GM18907 (cell line): Measurements from ENCODE around the gene OBSCN.

Experiments
- ATAC-seq: cut with Tn5 transposase; IDR thresholded peaks from one replicate; pipeline ENCODE4 v1.9.1; 2021; ENCODE audit warnings: mild to moderate bottlenecking, moderate library complexity; ENCODE audit not compliant: unreplicated experiment

Gene OBSCN

GRCh38 chr1:228337711-228338520 is 130.1 kb downstream of the OBSCN start:
- ATAC-seq: no peak

- no peak for ATAC-seq
These were observed 130.7 kb downstream of the OBSCN start for GRCh38 chr1:228338521-228339051.

- no peak for ATAC-seq
These were observed 131.3 kb downstream of the OBSCN start for GRCh38 chr1:228339059-228339704.

- ATAC-seq: no peak
These were observed 132.2 kb downstream of the OBSCN start for GRCh38 chr1:228339766-228340685.

- no peak for ATAC-seq
These were observed 133.0 kb downstream of the OBSCN start for GRCh38 chr1:228340686-228341449.

- no peak for ATAC-seq
These were observed 133.6 kb downstream of the OBSCN start for GRCh38 chr1:228341450-228341813.

- ATAC-seq: no peak
These were observed 134.2 kb downstream of the OBSCN start for GRCh38 chr1:228341814-228342626.

DNA sequence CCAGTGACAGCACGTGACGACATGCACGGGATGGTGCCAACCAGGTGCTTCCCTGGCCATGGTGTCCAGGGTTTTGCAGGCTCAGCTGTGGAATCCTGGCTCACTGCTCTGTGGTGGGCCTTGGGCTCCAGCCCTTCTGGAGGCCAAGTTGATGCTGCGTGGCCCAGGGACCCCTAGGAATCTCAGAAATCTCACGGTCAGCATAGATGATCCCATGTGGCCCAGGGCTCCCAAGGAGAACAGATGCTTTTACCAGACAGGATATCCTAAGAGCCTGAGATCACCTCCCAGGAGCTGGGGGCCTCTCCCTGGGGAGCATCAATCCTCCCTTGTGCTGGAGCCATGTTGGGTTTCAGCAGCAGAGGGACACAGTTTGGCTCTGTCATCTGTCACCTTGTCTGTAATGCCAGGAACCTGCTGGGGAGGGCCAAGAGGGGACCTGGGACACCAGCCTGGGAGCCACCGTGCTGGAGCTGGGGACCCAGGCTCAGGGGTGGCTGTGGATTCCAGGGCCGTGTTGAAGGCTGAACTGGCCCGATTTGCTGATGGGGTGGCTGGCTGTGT is 134.9 kb downstream of the OBSCN start:
- no peak for ATAC-seq

DNA sequence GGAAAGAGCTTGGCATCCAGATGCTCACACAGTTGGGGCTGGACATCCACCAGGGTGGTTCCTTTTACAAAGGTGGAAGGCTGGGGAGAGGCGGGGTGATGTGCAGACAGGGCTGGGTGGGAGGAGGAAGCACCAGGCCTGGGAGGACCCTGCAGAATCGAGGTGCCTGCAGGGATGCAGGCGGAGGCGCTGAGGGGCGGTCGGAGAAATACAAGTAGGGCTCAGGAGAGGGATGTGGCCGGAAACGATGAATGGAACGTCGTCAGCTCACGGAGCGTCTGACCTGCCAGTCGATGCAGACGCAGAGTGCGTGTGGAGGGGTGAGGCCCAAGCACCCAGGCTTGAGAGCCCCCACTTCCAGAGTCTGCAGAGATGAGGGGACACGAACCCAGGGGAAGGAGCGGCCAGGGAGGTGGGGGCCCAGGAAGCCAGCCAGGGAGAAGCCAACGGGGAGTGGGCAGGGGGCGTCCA is 135.4 kb downstream of the OBSCN start:
- no peak for ATAC-seq

DNA sequence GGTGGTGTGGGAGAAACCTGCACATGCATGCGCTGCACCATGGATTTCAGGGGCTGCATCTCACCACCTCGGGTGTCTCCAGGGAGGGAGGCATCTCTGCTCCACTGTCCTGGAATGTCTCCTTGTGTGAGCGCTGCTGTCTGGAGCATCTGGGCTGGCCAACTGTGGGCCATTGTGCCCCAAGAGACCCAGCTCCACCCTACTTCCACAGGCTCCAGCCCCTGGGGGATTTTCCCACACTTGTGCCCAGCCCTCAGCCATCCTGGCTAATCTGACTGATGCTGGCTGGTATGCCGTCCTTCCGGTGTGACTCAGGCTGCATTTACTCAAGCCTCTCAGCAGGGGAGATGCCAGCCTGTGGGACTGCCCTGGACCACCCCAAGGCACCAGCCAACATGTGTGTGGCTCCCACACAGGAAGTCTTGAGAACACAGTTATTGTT is 136.8 kb downstream of the OBSCN start:
- ATAC-seq: no peak

- ATAC-seq: no peak
These were observed 137.5 kb downstream of the OBSCN start for GRCh38 chr1:228345201-228345930.

DNA sequence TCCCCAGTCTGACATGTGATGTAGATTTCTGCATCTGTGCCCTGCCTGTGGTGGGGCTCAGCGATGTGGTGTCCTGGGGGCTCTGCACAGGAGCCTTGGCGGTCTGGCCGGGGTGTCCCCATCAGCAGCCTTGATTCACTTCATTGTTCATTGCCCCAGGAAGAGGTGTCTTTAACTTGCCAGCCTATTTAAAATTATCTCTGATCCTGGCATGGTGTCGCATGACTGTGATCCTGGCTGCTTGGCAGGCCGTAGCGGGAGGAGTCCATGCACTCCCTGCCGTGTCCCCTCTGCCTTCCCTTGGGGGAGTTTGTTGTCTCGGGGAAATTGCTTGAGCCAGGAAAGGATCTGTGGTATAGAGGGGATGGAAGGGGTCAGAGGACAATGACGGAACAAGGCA is 138.9 kb downstream of the OBSCN start:
- ATAC-seq: no peak

DNA sequence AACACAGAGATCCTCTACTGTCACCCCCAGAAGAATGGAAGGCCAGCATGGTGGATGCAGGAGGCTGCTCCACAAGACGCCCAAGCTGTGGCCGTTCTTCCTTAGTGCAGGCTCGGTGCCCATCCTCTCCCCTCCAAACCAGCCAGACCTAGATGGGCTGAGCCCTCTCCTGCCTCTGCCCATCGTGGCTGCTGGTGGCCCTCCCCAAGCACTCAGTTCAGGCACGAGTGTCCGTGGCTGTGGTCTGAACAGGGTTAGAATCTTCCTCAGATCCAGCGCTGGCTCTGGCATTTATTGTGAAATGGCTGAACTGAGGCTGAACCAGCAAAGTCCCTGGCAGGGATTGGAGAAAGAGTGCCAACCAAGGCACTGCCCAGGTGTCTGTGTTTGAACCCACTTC is 139.3 kb downstream of the OBSCN start:
- no peak for ATAC-seq

- ATAC-seq: no peak
These were observed 141.0 kb downstream of the OBSCN start for GRCh38 chr1:228348708-228349467.

- ATAC-seq: no peak
These were observed 141.9 kb downstream of the OBSCN start for GRCh38 chr1:228349701-228350171.

DNA sequence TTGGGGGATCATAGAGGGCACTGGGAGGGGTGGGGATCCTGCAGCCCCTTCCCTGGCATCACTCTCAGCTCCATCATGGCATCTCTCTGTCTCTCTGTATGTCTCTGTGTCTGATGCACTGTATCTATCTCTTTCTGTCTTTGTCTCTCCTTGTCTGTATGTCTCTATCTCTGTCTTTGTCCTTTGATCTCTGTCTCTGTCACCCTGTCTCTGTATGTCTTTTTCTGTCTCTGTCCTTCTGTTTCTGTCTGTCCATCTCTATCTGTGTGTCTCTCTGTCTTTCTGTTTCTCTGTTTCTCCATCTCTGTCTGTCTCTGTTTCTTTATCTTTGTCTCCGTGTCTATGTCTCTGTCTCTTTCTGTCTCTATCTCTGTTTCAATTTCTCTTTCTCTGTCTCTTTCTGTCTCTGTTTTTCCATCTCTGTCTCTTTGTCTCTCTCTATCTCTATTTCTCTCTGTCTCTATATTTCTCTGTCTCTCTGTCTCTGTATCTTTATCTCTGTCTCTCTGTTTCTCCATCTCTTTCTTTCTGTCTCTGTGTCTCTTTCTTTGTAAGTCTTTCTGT is 142.4 kb downstream of the OBSCN start:
- no peak for ATAC-seq
